SK-N-SH (cell line): ENCODE results near the gene RPL22. TPM values are rescaled to one million over a fixed set of nuclear protein-coding genes. Genes with fewer than 3 reads are reported as not detected.

Experiments
- CTCF ChIA-PET: fragments of 300-600, 350-600 bp; formaldehyde crosslinking; extraction: SDS; loops from one replicate; lab custom pipeline; 2021; lab: Yijun Ruan, JAX
- POLR2A ChIA-PET: fragments of 350-600 bp; sonication (Branson Sonifier 250); formaldehyde crosslinking; extraction: SDS; loops from one replicate; lab custom pipeline; 2020; ENCODE audit warnings: antibody characterized with exemption, inconsistent platforms; lab: Yijun Ruan, JAX
- DNase-seq: peaks from one replicate; pipeline ENCODE4 v3.0.0; 2012
- H2AFZ ChIP-seq: fragments of 200-600 bp; sonication (generic); 2 replicates; pipeline ENCODE4 v1.8.1; 2016; ENCODE audit warnings: antibody characterized with exemption, mild to moderate bottlenecking, low read depth
- H3F3A ChIP-seq: fragments of 200-600 bp; sonication (generic); replicated peaks from 2 replicates; pipeline ENCODE3; 2016; ENCODE audit warnings: antibody characterized with exemption, mild to moderate bottlenecking; ENCODE audit not compliant: insufficient read depth
- H3K27ac ChIP-seq, 2 experiments: fragments of 200-500 bp in 1 of 2; fragments of 200-600 bp in 1 of 2; sonication (Bioruptor generic) in 1 of 2; sonication (generic), shearing (Covaris generic) in 1 of 2; 2 replicates each; pipeline versions ENCODE4 v1.5.1 to v1.6.1; 2014 to 2016; ENCODE audit warnings: low read depth in 2 of 2, inconsistent platforms in 1 of 2, low read length in 1 of 2, mild to moderate bottlenecking in 1 of 2, mixed read lengths in 1 of 2
- H3K27me3 ChIP-seq: fragments of 200-600 bp; sonication (generic), shearing (Covaris generic); 2 replicates; pipeline ENCODE4 v1.6.1; 2016; ENCODE audit warnings: mixed run types; ENCODE audit not compliant: insufficient read depth
- H3K36me3 ChIP-seq, 2 experiments: fragments of 200-500 bp in 1 of 2; fragments of 200-600 bp in 1 of 2; sonication (Bioruptor generic) in 1 of 2; sonication (generic) in 1 of 2; replicated peaks in 1 of 2; 2 replicates each; pipeline versions ENCODE3 to v1.5.1; 2014 to 2016; ENCODE audit warnings: low read length in 1 of 2, mild to moderate bottlenecking in 1 of 2; ENCODE audit not compliant: insufficient read depth in 2 of 2, control insufficient read depth in 1 of 2
- H3K4me1 ChIP-seq, 2 experiments: fragments of 200-500 bp in 1 of 2; fragments of 200-600 bp in 1 of 2; sonication (Bioruptor generic) in 1 of 2; sonication (generic), shearing (Covaris generic) in 1 of 2; 2 replicates each; pipeline versions ENCODE4 v1.5.1 to v1.6.1; 2014 to 2016; ENCODE audit warnings: low read depth in 1 of 2, low read length in 1 of 2, mixed run types in 1 of 2; ENCODE audit not compliant: insufficient read depth in 2 of 2, control insufficient read depth in 1 of 2
- H3K4me2 ChIP-seq: fragments of 200-600 bp; sonication (generic), shearing (Covaris generic); 2 replicates; pipeline ENCODE4 v1.6.1; 2017; ENCODE audit warnings: mixed run types
- H3K4me3 ChIP-seq, 2 experiments: fragments of 200-500 bp in 1 of 2; fragments of 200-600 bp in 1 of 2; sonication (Bioruptor generic) in 1 of 2; sonication (generic), shearing (Covaris generic) in 1 of 2; 2 replicates each; pipeline versions ENCODE4 v1.5.1 to v1.8.1; 2014 to 2016; ENCODE audit warnings: low read depth in 2 of 2, inconsistent platforms in 1 of 2, low read length in 1 of 2, mild to moderate bottlenecking in 1 of 2, mixed read lengths in 1 of 2, moderate library complexity in 1 of 2
- H3K79me2 ChIP-seq: fragments of 200-600 bp; sonication (generic); 2 replicates; pipeline ENCODE4 v1.8.1; 2017; ENCODE audit warnings: mild to moderate bottlenecking; ENCODE audit not compliant: insufficient read depth
- H3K9ac ChIP-seq: fragments of 200-600 bp; sonication (generic); 2 replicates; pipeline ENCODE4 v1.6.1; 2017; ENCODE audit warnings: mixed run types
- H3K9me2 ChIP-seq: fragments of 200-600 bp; sonication (generic); 2 replicates; pipeline ENCODE4 v1.6.1; 2017; ENCODE audit warnings: mixed run types
- H3K9me3 ChIP-seq: fragments of 200-600 bp; sonication (generic); 2 replicates; pipeline ENCODE4 v1.6.1; 2017; ENCODE audit warnings: mixed run types, mild to moderate bottlenecking, moderate library complexity
- H4K20me1 ChIP-seq: fragments of 200-600 bp; sonication (generic); 2 replicates; pipeline ENCODE4 v1.6.1; 2017; ENCODE audit warnings: mild to moderate bottlenecking, mixed run types; ENCODE audit not compliant: insufficient read depth
- CHD2 ChIP-seq: fragments of 150-350 bp; IDR thresholded peaks from 2 replicates; pipeline ENCODE4 v1.6.1; 2018; ENCODE audit warnings: low read length; ENCODE audit not compliant: partially characterized antibody
- CTCF ChIP-seq: fragments of 200-600 bp; sonication (generic); IDR thresholded peaks from 2 replicates; pipeline ENCODE4 v1.6.1; 2017; ENCODE audit warnings: antibody characterized with exemption, mild to moderate bottlenecking, moderate library complexity
- ELF1 ChIP-seq: IDR thresholded peaks from 2 replicates; pipeline ENCODE4 v1.4.0; 2012
- EP300 ChIP-seq, 2 experiments: IDR thresholded peaks; 2 replicates each; pipeline versions ENCODE4 v1.4.0 to v1.6.1; 2012; ENCODE audit warnings: borderline replicate concordance in 1 of 2, low read depth in 1 of 2, low read length in 1 of 2
- EZH2phosphoT487 ChIP-seq: fragments of 200-600 bp; sonication (generic); IDR thresholded peaks from 2 replicates; pipeline ENCODE4 v1.6.1; 2017; ENCODE audit warnings: low read depth, mixed run types, mild to moderate bottlenecking, antibody characterized with exemption, moderate library complexity, borderline replicate concordance
- FOXM1 ChIP-seq: IDR thresholded peaks from 2 replicates; pipeline ENCODE4 v1.4.0; 2012; ENCODE audit warnings: low read depth, mild to moderate bottlenecking
- GABPA ChIP-seq: IDR thresholded peaks from 2 replicates; pipeline ENCODE4 v1.4.0; 2012; ENCODE audit warnings: low read depth, mild to moderate bottlenecking
- GATA2 ChIP-seq: sonication (generic); formaldehyde crosslinking; IDR thresholded peaks from 2 replicates; pipeline ENCODE4 v1.5.0; 2020; ENCODE audit warnings: mild to moderate bottlenecking, missing genetic modification reagents
- JUND ChIP-seq: IDR thresholded peaks from 2 replicates; pipeline ENCODE4 v1.4.0; 2012
- MAX ChIP-seq: IDR thresholded peaks from 2 replicates; pipeline ENCODE4 v1.4.0; 2012; ENCODE audit warnings: low read depth
- MEF2A ChIP-seq: IDR thresholded peaks from 2 replicates; pipeline ENCODE4 v1.4.0; 2012; ENCODE audit warnings: low read depth, borderline replicate concordance
- NFIC ChIP-seq: IDR thresholded peaks from 2 replicates; pipeline ENCODE4 v1.4.0; 2012; ENCODE audit warnings: borderline replicate concordance
- NRF1 ChIP-seq: IDR thresholded peaks from 2 replicates; pipeline ENCODE4 v1.6.1; 2012; ENCODE audit warnings: low read depth, mild to moderate bottlenecking, low read length
- POLR2AphosphoS5 ChIP-seq: IDR thresholded peaks from 2 replicates; pipeline ENCODE4 v1.6.1; 2012; ENCODE audit warnings: low read depth, low read length
- RAD21 ChIP-seq: IDR thresholded peaks from 2 replicates; pipeline ENCODE4 v1.6.1; 2012; ENCODE audit warnings: mild to moderate bottlenecking, low read length
- RCOR1 ChIP-seq: fragments of 150-350 bp; IDR thresholded peaks from 2 replicates; pipeline ENCODE4 v1.6.1; 2017; ENCODE audit warnings: antibody characterized with exemption, low read length
- RFX5 ChIP-seq: IDR thresholded peaks from 2 replicates; pipeline ENCODE4 v1.6.1; 2012; ENCODE audit warnings: mild to moderate bottlenecking, improper control_type of control experiment, low read length
- RXRA ChIP-seq: IDR thresholded peaks from 2 replicates; pipeline ENCODE4 v1.4.0; 2012; ENCODE audit warnings: low read depth, mild to moderate bottlenecking, borderline replicate concordance
- SMC3 ChIP-seq: IDR thresholded peaks from 2 replicates; pipeline ENCODE4 v1.6.1; 2012; ENCODE audit warnings: low read depth, low read length, improper control_type of control experiment
- TCF12 ChIP-seq: IDR thresholded peaks from 2 replicates; pipeline ENCODE4 v1.4.0; 2012
- TEAD4 ChIP-seq: IDR thresholded peaks from 2 replicates; pipeline ENCODE4 v1.4.0; 2012; ENCODE audit warnings: mild to moderate bottlenecking, borderline replicate concordance; ENCODE audit not compliant: insufficient read depth
- YY1 ChIP-seq: IDR thresholded peaks from 2 replicates; pipeline ENCODE4 v1.4.0; 2012; ENCODE audit warnings: low read depth, mild to moderate bottlenecking
- WGBS: methylation state at CpG from one replicate; pipeline ENCODE4 v1.1.6; 2017; ENCODE audit warnings: low lambda C conversion rate; 5-methylcytosine and 5-hydroxymethylcytosine counted together
- polyA plus RNA-seq, 3 experiments: library from polyadenylated mRNA; depleted of rRNA; stranded (reverse); fragments of >200 nt; gene quantifications; 2 replicates each; pipeline ENCODE4 v1.2.3, GENCODE V29; 2012
- TF ChIP-seq, protein P1 (sequence below): IDR thresholded peaks from 2 replicates; pipeline ENCODE4 v1.4.0; 2012; ENCODE audit warnings: low read depth, borderline replicate concordance

The RPL22 gene
- polyA plus RNA-seq, 1 of the 3 experiments (the other 2 are of a cell fraction), result 140 TPM

DNA sequence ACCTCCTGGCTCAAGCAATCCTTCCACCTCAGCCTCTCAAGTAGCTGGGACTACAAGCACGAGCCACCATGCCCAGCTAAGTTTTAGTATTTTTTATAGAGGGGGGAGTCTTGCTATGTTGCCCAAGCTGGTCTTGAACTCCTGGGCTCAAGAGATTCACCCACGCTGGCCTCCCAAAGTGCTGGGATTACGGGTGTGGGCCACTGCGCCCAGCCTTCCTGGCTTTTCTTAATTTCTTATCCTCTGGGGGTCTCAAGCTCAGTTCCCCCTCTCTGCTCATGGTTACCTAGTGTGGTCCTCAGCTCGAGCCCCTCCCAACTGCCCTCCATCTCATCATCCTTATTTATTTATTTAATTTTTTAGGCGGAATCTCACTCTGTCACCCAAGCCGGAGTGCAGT lies 2.9 kb upstream of the RPL22 start:
- Histone ChIP-seq H3K36me3 (peaks cover 2 to 3% of the 10 kb centered on the region in 2 experiments), H3K9ac (no peak overlapping the region), H3K4me2 (no peak overlapping the region), H4K20me1 (peaks cover 18% of the 10 kb centered on the region), H3K27ac (no peak overlapping the region), H3K79me2 (peaks cover 27% of the 10 kb centered on the region), H3F3A (peaks cover 5% of the 10 kb centered on the region), H3K9me3 (no peaks in the 10 kb centered on the region)
- ChIA-PET CTCF (interaction anchor here (1.1 to 1.5 kb wide), 3 partner anchors 17 to 209 kb away, joined by 3 to 4 read pairs (median 3); no protein-coding TSS in a partner anchor), POLR2A (no interaction called here)
- 85% methylated on average over 7 of the region's 7 CpGs for WGBS
- TF ChIP-seq RAD21 (no peak), CHD2 (no peak), RFX5 (no peak), RXRA (no peak), GABPA (no peak), NRF1 (no peak), NFIC (no peak), FOXM1 (no peak), TEAD4 (no peak), MAX (no peak), SMC3 (no peak), CTCF (no peak), ELF1 (no peak), TCF12 (no peak)
- TF ChIP-seq, all 33 proteins: peak for 0
- Histone ChIP-seq H3K4me3 (no peak overlapping the region), H3K9me2 (no peaks in the 10 kb centered on the region), H3K4me1 (peaks cover 8 to 17% of the 10 kb centered on the region in 2 experiments; a peak in 3 of 4 replicates), H3K27me3 (no peaks in the 10 kb centered on the region), H2AFZ (no peak overlapping the region)
- no peak for DNase-seq

DNA sequence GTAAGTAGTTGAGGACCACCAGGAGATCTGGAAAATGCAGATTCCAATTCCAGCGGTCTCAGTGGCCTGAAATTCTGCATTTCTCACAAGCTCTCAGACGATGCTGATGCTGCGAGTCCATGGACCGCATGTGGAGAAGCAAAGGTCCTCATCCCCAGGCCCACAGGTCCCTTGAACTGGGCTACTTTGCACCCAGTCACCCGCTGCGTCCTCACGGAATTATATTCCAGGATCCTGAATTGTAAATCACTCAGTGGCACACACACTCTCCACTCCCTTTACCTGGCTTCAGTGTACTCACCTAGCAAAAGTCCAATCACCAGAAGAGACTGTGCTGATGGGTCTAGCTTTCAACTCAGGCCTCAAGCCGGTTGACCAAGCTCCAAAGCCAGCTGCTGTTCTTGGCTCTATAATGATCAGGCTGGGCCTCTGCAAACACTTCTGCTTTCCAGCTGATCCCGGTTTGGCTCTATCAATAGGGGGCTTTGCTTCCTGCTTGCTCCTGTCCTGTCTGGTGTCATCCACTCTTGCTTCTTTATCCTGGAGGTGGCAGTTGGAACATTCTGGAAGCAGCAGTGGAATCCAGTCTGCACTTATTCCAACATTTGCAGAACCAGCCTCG lies 904 bp upstream of the RPL22 start:
- peaks cover 5% of the 10 kb centered on the region for H3F3A ChIP-seq
- H3K9me2 ChIP-seq, result no peaks in the 10 kb centered on the region
- no peak for DNase-seq
- peaks cover 12 to 23% of the 10 kb centered on the region in 2 experiments for H3K36me3 ChIP-seq
- CTCF ChIA-PET, result interaction anchor here (0.9 to 4.9 kb wide), 6 partner anchors 8 to 44 kb away, joined by 3 to 32 read pairs (median 5); no protein-coding TSS in a partner anchor
- peaks cover 46% of the 10 kb centered on the region for H3K79me2 ChIP-seq
- peak overlapping the region; percentile 98 for H3K9ac ChIP-seq
- POLR2A ChIA-PET, result no interaction called here
- H3K27ac ChIP-seq, result peak overlapping the region; percentile 74 to 91
- WGBS, result 78% methylated on average over 10 of the region's 10 CpGs
- H3K27me3 ChIP-seq, result no peaks in the 10 kb centered on the region
- no peaks in the 10 kb centered on the region for H3K9me3 ChIP-seq
- peak overlapping the region; percentile 84 to 87; a peak in 3 of 4 replicates for H3K4me3 ChIP-seq
- peaks cover 32% of the 10 kb centered on the region for H4K20me1 ChIP-seq
- H2AFZ ChIP-seq, result peak overlapping the region; percentile 95
- peaks cover 8 to 17% of the 10 kb centered on the region in 2 experiments; a peak in 3 of 4 replicates for H3K4me1 ChIP-seq
- H3K4me2 ChIP-seq, result peak overlapping the region; percentile 69
- TF ChIP-seq EP300 (IDR thresholded peaks at IDR 0.05; ENCODE audit: borderline replicate concordance in 1 of 2, low read depth in 1 of 2, low read length in 1 of 2) (no peak), FOXM1 (no peak), SMC3 (no peak), CTCF (no peak), EZH2phosphoT487 (no peak), NRF1 (no peak), RXRA (no peak), RCOR1 (no peak), GATA2 (CRISPR knock-in tag) (no peak), JUND (no peak), POLR2AphosphoS5 (no peak), TCF12 (no peak), YY1 (no peak), MEF2A (no peak)
- TF ChIP-seq, protein P1, sequence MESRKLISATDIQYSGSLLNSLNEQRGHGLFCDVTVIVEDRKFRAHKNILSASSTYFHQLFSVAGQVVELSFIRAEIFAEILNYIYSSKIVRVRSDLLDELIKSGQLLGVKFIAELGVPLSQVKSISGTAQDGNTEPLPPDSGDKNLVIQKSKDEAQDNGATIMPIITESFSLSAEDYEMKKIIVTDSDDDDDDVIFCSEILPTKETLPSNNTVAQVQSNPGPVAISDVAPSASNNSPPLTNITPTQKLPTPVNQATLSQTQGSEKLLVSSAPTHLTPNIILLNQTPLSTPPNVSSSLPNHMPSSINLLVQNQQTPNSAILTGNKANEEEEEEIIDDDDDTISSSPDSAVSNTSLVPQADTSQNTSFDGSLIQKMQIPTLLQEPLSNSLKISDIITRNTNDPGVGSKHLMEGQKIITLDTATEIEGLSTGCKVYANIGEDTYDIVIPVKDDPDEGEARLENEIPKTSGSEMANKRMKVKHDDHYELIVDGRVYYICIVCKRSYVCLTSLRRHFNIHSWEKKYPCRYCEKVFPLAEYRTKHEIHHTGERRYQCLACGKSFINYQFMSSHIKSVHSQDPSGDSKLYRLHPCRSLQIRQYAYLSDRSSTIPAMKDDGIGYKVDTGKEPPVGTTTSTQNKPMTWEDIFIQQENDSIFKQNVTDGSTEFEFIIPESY, result no peak
